WERI-Rb-1 (cell line): Measurements from ENCODE around the gene SIX4.
"Not testable (repeated sequence)": the region's sequence is repeated elsewhere in the genome, so short reads cannot be mapped to it uniquely, and the experiment has no call there.

Experiments
- DNase-seq: peaks from one replicate; pipeline ENCODE4 v3.0.0-alpha.2; 2020
- H3K27ac ChIP-seq: fragments of 250-450 bp; sonication (Bioruptor Pico); 2 replicates; pipeline ENCODE4 v1.5.1; 2020; ENCODE audit warnings: mild to moderate bottlenecking, moderate library complexity
- H3K27me3 ChIP-seq: fragments of 250-450 bp; sonication (Bioruptor Pico); 2 replicates; pipeline ENCODE4 v1.5.1; 2021; ENCODE audit warnings: mild to moderate bottlenecking, low read depth, moderate library complexity; ENCODE audit not compliant: insufficient read depth, severe bottlenecking
- H3K36me3 ChIP-seq: fragments of 250-450 bp; sonication (Bioruptor Pico); 2 replicates; pipeline ENCODE4 v1.5.1; 2020; ENCODE audit warnings: mild to moderate bottlenecking, moderate library complexity
- H3K4me3 ChIP-seq: 2 replicates; pipeline ENCODE4 v1.5.1; 2011; ENCODE audit warnings: low read depth, mild to moderate bottlenecking, control low read depth, low read length
- H3K9me3 ChIP-seq: fragments of 250-450 bp; sonication (Bioruptor Pico); 2 replicates; pipeline ENCODE4 v1.5.1; 2021; ENCODE audit warnings: mild to moderate bottlenecking, moderate library complexity; ENCODE audit not compliant: severe bottlenecking
- TF ChIP-seq, protein P1 (sequence below): IDR thresholded peaks from 2 replicates; pipeline ENCODE4 v1.5.1; 2011; ENCODE audit warnings: low read depth, mild to moderate bottlenecking, control low read depth, inconsistent platforms, low read length

Gene SIX4

DNA sequence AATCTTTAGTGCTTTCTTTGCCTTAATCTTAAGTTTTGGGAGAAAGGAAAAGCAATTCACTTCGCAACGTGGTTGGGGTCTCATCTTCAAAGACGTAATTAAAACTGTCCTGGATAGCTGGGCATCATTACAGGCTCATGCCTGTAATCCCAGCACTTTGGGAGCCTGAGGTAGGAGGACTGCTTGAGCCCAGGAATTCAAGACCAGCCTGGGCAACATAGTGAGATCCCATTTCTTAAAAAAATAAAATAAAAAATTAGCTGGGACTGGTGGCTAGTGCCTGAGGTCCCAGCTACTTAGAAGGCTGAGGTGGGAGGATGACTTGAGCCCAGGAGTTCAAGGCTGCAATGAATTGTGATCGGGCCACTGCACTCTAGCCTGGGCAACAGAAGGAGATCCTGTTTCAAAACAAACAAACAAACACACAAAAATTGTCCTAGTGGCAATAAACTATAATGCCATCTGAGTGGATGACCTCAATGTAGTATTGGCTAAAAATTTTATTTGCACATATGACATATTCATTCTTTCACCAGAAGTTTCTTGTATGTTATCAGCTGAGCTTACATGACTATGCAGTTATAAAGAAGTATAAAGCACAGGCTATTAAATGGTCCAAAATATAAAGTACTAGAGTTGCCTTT is 8.8 kb upstream of the SIX4 start:
- no peak for DNase-seq
- Histone ChIP-seq H3K4me3 (no peak overlapping the region), H3K27me3 (no peaks in the 10 kb centered on the region), H3K36me3 (no peaks in the 10 kb centered on the region), H3K27ac (no peak overlapping the region), H3K9me3 (peaks cover 3% of the 10 kb centered on the region)
- TF ChIP-seq, protein P1, sequence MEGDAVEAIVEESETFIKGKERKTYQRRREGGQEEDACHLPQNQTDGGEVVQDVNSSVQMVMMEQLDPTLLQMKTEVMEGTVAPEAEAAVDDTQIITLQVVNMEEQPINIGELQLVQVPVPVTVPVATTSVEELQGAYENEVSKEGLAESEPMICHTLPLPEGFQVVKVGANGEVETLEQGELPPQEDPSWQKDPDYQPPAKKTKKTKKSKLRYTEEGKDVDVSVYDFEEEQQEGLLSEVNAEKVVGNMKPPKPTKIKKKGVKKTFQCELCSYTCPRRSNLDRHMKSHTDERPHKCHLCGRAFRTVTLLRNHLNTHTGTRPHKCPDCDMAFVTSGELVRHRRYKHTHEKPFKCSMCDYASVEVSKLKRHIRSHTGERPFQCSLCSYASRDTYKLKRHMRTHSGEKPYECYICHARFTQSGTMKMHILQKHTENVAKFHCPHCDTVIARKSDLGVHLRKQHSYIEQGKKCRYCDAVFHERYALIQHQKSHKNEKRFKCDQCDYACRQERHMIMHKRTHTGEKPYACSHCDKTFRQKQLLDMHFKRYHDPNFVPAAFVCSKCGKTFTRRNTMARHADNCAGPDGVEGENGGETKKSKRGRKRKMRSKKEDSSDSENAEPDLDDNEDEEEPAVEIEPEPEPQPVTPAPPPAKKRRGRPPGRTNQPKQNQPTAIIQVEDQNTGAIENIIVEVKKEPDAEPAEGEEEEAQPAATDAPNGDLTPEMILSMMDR = no peak

DNA sequence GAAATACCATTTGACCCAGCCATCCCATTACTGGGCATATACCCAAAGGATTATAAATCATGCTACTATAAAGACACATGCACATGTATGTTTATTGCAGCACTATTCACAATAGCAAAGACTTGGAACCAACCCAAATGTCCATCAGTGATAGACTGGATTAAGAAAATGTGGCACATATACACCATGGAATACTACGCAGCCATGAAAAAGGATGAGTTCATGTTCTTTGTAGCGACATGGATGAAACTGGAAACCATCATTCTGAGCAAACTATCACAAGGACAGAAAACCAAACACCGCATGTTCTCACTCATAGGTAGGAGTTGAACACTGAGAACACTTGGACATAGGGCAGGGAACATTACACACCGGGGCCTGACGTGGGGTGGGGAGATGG is 7.1 kb upstream of the SIX4 start:
- H3K27ac ChIP-seq, DNase-seq, H3K9me3 ChIP-seq, H3K36me3 ChIP-seq, H3K27me3 ChIP-seq, H3K4me3 ChIP-seq: not testable (repeated sequence)

DNA sequence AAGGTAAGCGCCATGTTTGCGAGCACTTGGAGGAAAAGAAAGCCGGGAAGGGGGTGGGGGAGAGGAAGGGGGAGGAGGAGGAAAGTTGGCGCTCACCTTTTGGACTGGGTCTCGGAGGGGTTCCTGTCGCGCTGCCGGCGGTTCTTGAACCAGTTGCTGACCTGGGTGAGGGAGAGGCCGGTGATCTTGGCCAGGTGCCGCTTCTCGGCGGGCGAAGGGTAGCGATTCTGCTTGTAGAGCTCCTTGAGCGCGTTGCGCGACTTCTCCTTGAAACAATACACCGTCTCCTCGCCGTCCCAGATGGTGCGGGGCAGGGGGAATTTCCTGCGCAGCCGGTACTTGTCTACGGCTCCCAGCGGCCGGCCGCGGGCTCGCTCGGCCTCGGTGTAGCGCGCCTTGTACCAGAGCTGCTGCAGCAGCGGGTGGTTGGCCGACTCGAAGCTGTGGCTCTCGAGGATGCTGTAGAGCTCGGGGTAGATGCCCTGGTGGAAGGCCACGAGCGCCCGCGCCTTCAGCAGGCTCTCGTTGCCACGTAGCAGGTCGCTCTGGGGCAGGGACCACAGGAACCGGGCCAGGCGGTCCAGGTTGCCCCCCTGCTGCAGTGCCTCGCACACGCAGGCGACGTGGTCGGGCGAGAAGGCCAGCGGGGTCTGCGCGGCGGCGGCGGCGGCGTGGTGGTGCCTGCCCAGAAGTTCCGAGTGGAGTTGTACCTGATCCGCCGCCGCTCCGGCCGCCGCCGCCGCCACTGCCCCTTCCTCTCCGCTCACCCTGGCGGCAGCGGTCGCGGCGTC is 840 bp downstream of the SIX4 start:
- Histone ChIP-seq H3K9me3 (peaks cover 2% of the 10 kb centered on the region), H3K36me3 (peaks cover 18% of the 10 kb centered on the region), H3K4me3 (peak overlapping the region; percentile 93), H3K27me3 (no peaks in the 10 kb centered on the region), H3K27ac (peak overlapping the region; percentile 75)
- TF ChIP-seq, protein P1 = no peak
- DNase-seq = peak; percentile 57

DNA sequence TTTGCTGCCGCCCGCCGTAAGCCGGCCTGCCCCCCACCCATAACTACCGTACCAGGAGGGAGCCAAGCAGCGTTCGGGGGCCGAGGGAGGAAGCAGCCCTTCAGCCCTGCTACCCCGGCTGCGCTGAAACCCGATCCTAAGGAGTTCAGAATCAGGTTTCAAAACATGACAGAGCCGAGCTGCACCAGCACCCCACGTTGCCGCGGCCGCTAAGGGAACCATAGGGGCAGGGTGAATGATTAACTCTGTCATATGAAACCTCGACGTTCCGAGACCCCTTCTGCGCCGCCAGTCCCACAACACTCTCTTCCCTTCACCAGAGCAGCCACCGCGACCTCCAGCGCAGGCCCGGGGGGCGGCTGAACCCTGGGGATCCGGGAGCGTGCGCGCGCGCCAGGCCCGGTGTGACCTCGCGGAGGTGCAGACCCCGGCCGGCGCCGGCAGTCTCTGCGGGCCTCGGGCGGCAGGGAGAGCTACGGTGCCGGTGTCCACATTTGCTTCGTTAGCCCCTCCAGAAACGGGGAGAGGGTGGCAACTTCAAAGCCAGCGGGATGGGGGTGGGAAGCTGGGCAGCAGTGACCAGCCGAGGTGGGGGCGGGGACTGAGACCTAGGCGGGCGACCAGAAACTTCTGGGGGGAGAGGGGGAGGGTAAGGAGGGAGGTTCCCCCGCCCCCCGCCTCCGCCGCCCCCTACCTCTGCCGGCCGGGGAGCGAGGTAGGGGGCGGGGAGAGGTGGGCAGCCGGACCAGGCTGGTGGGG is 1.6 kb downstream of the SIX4 start:
- Histone ChIP-seq H3K36me3 (peaks cover 20% of the 10 kb centered on the region), H3K27ac (peak overlapping the region; percentile 75), H3K9me3 (peaks cover 2% of the 10 kb centered on the region), H3K4me3 (peak overlapping the region; percentile 93), H3K27me3 (no peaks in the 10 kb centered on the region)
- peak; percentile 46 for DNase-seq
- TF ChIP-seq, protein P1 = no peak

DNA sequence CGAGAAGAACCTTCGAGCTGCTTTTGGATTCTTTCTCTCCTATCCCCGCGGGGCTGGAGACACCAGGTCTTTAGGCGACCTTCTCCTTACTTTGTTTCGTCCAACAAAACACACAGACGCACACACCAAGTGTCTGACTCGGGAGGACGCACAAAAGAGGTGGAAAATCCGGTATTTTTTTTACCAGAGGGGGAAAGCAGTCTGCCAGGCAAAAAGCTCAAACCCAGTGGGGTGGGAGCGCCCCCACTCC is 2.1 kb downstream of the SIX4 start:
- H3K27ac ChIP-seq = peak overlapping the region; percentile 75
- no peaks in the 10 kb centered on the region for H3K9me3 ChIP-seq
- TF ChIP-seq, protein P1 = no peak
- peak overlapping the region; percentile 93 for H3K4me3 ChIP-seq
- DNase-seq = no peak
- peaks cover 25% of the 10 kb centered on the region for H3K36me3 ChIP-seq
- no peaks in the 10 kb centered on the region for H3K27me3 ChIP-seq

DNA sequence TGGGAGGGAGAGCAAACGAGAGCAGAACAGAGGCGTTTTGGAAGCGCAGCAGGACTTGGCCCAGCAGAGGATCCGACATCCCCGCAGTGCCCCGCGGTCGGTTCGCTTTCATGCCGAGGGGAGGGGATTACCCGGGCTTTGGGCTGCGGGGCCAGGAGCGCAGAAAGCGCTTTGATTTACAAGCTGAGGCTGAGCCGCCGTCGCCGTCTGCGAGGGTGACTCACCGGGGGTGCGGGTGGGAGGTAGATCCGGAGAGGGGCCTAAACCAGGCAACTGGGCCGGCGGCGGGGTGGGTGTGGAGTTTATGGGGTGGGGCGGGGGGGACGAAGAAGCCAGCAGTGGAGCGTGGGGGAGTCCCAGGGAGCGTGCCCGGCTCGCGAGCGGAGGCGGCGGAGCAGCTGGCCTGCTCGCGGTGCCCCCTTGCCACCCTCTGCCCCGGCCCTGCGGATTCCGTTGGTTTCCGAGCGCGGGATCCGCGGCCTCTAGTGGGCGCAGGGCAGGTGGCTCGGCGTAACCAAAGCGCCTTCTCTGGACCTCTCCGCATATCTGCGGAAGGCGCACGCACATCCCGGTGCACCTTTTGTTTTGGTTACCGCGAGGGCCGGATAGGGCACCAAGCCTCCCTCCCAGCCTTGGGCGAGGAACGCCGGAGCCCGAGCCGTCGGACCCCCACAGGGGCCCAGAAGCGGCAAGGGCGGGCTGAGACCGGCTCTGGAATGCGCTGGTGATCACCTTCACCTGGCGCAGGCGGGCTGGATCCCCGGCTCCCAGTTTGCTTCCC is 2.6 kb downstream of the SIX4 start:
- no peaks in the 10 kb centered on the region for H3K9me3 ChIP-seq
- peak overlapping the region; percentile 93 for H3K4me3 ChIP-seq
- DNase-seq = peak; percentile 80
- H3K27ac ChIP-seq = peak overlapping the region; percentile 75
- H3K27me3 ChIP-seq = no peaks in the 10 kb centered on the region
- TF ChIP-seq, protein P1 = peak; percentile 62
- peaks cover 27% of the 10 kb centered on the region for H3K36me3 ChIP-seq
